ENCODE data around the gene ZNRF1.
"Not testable (repeated sequence)": the region's sequence is repeated elsewhere in the genome, so short reads cannot be mapped to it uniquely, and the experiment has no call there.

ZNRF1 gene

DNA sequence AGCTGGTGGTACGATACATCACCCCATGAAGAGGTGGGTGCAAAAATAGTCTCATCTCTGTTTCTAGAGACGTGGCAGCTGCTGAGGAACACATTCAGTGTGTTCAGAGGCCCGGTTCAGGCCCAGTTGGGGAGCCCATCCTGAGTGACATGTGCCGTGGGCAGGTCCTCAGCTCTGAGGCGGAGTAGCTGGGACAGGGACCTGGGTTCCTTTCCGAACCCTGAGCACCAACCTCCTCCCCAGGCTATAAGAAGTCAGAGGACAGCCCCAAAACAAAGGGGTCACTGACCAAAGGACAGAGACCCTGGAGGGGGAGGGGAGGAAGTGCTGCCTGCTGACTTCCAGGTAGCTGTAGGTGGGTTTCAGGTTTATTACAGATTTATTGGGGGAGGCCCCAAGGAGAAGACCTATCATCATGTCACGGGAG is 112.7 kb downstream of the ZNRF1 start:
- no peak overlapping the region for H3K4me3 ChIP-seq (ENCODE audit: low read depth, low read length)

DNA sequence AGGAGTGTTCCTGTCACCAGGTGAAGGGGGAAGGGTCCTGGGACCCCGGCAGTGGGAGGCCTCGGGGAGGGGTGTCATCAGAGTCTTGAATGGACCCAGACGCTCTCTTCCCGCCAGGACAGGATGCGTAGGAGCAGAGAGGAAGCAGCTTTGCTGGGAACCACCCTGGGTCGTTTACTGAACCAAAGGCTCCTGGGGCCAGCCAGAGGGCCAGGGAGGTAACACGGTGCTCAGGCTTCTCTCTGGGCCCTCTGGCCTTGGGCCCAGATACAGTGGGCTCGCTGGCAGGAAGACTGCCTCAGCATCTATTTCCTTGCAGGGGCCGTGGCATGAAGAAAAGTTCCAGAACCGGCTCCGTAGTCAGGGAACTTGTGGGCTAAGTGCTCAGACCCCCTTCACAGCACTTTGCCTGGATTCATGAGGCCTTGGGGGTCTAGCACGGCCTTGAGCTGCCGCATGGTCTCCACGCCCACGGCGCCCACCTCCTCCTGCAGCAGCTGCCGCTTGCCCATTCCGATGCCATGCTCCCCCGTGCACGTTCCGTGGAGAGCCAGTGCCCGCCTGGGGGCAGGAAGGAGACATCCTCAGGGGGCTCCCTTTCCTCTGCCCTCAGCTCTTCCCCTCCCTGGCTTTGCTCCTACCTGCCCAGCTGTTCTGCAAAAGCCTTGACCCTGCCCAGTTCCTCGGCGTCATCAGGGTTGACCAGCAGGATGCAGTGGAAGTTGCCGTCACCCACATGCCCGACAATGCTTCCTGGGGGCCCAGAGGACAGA is 113.3 kb downstream of the ZNRF1 start:
- H3K4me3 ChIP-seq (ENCODE audit: low read depth, low read length), result no peak overlapping the region

DNA sequence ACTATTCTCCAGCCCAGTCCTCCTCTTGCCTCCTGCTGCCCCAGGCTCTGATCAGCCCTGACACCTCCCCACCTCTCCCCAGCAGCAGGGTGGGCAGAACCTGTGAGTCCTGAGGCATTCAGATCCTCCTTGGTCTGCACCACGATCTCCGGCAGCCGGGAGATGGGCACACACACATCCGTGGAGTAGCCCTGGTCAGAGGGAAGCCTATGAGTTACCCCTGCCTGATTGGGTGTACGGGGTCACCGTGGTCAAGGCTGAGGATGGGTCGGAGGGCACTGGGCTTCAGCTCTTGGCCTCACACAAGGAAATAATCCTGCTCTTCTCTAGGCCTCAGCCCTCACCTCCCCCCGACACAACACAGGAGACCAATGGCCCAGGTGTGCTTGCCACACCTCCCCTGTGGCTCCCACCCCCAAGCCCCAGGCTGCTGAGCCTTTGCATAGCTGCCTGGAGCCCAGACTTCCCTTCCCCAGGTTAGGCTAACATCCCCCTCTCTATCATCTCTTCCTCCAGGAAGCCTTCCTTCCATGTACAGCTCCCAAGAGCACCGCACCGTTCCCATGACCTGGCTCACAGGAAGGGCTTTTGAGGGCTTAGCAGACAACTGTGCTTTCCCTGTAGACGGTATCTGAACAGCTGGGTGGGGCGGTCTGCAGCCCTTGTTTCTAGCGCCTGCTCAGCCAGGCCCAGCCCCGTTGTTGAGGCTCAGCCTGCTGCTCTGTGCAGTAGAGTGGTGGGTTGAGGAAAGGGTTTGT is 114.1 kb downstream of the ZNRF1 start:
- H3K4me3 ChIP-seq (ENCODE audit: low read depth, low read length), result no peak overlapping the region

DNA sequence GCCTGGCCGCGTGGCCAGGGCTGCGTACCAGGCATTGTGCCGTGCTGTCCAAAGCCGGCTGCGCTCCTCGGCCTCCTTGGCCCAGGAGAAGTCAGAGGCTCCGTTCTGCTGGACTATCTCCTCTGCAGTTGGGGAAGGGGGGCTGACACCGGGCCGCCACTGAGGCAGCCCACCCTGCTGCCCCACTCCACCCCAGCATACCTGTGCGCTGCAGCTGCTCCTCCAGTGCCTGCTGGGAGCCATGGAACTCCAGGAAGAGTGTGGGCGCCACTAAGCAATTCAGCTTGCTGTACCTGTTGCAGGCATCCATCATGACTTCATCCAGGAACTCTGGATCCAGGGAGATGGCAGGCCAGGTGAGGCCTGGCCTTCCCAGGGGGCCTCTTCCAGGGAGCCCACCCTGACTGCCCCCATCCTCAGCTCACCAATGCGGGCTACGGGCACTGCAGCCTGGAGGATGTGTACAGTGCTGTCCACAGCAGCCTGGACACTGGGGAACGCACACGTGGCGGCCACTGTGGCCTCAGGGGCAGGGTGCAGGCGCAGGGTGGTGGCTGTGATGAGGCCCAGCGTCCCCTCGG is 114.8 kb downstream of the ZNRF1 start:
- H3K4me3 ChIP-seq (ENCODE audit: low read depth, low read length), result no peak overlapping the region

DNA sequence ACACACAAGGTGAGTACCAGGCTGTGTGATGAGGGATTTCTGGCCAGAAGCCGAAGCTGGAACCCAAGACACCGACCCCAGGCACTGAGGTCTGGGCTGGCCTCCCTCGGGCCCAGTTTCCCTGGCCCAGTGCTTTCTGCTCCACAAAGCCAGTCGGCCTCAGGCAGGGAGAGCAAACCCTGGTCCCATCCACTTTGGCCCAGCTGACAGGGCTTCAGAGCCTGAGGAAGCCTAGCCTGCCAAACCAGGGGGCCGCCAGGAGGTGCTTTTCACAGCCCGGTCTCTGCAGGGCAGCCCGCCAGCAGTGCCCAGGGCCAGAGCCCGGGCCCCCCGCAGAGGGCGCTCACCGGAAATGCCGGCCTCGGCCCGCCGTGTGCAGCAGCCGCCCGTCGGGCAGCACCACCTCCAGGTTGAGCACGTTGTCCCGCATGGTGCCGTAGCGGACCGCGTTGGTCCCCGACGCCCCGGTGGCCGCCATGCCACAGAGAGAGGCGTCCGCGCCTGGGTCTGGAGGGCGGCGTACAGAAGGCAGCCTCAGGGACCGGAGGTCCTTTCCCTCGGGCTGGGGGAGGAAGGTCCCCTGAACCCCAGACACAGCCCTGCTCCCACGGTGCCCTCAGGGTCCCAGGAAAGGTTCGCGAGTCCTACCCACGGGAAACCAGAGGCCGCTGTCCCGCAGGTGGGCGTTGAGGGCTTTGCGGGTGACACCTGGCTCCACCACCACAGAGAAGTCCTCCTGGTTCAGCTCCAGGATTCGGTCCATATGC is 115.5 kb downstream of the ZNRF1 start:
- no peak overlapping the region for H3K4me3 ChIP-seq (ENCODE audit: low read depth, low read length)

DNA sequence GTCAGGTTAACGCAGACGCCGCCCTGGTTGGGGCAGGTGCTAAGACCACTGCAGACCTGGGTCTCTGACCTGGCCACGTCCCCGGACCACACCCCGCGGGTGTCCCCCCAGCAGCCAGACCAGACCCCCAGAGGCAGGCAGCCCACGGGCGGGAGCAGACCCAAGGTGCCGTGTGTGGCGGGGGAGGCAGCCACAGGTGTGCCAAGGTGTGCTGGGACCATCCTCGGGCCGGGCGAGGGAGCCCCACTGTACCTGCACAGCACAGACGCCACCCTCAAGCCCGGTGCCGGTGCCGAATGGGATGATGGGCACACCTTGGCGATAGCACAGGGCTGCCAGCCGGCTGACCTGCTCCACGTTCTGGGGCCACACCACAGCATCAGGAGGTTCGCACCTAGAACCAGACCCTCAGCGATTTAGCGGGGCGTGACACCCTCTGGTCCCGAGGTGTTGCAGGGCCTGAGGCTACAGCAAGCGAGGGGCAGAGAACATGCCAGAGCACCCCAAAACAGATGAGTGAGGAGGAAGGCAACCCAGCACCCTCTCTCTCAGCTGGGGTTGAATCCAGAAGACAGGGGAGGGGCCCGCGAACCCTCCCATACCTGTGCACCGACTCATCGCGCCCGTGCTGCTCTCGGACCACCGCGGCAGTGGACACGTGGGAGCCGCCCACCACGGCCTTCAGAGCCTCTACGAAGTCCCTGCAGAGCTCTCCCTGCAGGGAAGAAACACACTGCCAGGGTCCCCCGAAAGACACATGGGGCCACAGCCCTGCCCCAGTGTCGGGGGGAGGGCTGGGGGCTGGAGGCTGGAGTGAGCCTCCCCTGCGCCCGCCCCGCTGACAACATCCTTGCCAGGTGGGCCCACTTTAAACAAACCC is 116.4 kb downstream of the ZNRF1 start:
- no peak overlapping the region for H3K4me3 ChIP-seq (ENCODE audit: low read depth, low read length)

DNA sequence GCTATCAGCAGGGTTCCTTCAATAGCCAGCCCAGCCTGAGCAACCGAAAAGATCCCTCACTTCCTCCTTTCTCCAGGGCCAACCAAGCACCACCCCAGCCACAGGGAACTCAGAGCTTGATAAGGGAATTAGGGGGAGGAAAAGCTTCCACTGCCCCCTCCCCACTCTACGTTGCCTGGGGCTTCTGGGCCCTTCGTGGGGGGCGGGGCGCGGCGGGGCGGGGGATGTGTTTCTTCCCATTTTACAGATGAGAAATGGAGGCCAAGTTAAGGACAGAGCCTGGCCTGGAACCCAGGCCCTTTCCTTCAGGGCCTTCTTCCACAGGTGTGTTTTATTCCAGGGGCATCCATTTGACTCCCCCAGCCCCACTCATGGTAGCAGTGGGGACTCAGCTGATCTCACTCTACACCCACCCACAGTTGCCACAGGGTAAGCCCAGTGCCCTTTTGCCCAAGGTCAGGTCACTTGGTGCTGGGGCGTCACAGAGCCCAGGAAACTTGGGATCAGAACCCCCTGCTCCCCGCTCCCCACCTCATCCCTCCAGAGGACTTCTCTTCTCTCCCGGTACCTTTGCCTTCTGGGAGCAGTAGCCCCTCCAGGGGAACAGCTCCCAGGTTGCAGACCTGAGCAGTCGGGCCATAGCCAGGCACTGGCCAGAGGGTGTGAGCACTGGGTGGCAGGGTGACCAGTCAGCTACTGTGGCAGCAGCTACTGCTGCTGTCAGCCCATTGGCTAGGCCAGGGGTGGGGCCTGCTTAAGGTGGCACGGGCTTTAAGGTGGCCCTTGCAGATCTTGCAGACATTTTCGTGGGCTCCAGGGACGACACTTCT is 117.5 kb downstream of the ZNRF1 start, which contains the start of gene LDHD:
LDHD (minus strand) TSS at position 700 of the 830 bp plus-strand sequence; CDS start at position 640, 60 bp downstream.
- H3K4me3 ChIP-seq (ENCODE audit: low read depth, low read length), result peak within 1 kb of the TSS; percentile 30

DNA sequence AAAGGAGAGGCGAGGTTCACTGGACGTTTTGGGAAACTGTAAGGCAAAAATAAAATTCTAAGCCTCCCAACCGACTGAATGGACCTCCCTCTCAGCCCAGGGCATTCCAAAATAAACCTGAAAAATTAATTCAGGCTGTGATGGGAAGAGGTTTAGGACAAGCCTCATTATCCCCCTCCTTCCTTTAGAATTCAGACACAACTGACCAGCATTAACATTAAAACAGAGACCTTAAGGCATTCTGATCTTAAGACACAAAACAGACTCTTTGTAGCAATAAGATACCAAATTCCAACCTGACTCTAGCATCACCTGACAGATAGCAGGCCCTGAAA is 118.1 kb downstream of the ZNRF1 start:
- H3K4me3 ChIP-seq (ENCODE audit: low read depth, low read length), result no peak overlapping the region

DNA sequence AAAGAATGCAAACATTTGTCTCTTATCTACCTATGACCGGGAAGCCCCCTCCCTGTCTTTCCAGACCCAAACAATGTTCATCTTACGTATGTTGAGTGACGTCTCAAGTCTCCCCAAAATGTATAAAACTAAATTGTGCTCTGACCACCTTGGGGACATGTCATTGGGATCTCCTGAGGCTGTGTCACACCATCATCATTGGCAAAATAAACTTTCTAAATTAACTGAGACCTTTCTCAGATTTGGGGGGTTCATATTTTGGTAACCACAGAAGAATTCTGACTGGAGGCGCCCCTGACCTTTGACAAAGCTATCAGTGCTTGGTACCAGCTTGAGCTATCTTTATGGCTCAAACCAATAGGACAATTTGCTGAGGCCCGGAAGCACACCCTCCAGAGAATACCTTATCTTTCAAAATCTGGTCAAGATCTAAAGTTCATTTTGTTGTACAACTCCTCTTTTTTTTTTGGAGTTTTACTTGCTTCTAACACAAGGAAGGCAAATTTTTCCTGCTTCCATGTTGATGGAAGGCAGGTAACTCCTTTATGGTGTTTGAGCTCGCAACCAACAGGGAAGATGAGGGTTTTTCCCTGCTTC is 120.2 kb downstream of the ZNRF1 start:
- H3K4me3 ChIP-seq (ENCODE audit: low read depth, low read length), result no peak overlapping the region

DNA sequence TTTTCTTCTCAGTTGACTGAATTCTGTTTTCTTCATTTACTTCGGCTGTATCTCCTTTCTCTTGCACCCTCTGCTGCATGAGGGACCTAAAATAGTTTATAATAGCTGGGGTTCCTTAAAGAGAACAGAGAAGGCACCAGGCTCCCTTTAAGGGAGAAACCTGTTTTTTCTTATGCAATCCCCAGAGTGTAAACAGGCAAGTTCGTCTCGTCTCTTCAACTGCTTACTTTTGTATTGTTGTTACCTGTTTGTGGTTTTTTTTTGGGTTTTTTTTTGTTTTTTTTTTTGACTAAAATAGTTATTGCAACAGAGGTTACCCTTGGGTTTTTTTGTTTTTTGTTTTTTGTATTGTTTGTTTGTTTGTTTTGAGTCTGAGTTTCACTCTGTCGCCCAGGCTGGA is 121.4 kb downstream of the ZNRF1 start:
- H3K4me3 ChIP-seq (ENCODE audit: low read depth, low read length), result no peak overlapping the region

DNA sequence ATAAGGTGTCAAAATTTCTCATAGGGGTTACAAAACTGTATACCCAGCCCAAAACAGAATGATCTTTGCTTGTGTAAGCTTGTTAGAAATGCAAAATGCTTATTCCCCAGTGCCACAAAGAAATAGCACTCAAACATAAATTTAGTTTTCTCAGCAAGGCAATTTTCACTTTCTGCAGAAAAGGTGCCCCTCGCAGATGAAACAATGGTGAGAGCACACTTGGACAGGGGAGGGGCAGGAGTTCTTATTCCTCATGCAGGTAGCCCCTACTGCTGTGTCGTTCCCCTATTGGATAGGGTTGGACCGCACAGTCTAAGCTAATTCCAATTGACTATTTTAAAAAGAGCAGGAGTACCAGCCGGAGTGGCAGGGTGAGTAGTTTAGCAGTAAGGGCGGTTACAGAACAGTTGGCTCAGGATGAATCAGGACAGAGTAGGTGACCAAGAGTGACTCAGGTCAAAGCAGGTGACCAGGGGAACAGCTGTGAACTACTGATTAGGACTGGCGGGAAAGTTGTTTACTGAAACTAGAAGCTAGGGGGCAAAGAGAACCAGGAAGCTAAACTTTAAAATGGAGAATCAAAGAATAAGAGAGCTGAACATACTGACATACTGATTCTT is 123.2 kb downstream of the ZNRF1 start:
- no peak overlapping the region for H3K4me3 ChIP-seq (ENCODE audit: low read depth, low read length)

DNA sequence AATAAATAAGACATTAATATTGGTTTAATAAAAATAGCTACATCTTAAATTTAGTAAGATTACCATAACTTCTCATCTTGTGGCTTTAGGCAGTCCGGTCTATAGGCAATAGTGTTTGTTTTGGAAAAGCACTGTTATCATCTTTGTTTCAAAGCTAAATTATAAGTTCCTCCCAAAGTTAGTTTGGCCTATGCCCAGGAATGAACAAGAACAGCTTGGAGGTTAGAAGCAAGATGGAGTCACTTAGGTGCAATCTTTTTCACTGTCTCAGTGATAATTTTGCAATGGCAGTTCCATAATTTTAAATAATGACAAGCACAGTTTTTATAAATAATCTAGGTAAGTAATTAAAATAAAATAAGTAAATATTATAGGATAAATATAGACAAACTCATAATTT is 123.8 kb downstream of the ZNRF1 start:
- no peak overlapping the region for H3K4me3 ChIP-seq (ENCODE audit: low read depth, low read length)

DNA sequence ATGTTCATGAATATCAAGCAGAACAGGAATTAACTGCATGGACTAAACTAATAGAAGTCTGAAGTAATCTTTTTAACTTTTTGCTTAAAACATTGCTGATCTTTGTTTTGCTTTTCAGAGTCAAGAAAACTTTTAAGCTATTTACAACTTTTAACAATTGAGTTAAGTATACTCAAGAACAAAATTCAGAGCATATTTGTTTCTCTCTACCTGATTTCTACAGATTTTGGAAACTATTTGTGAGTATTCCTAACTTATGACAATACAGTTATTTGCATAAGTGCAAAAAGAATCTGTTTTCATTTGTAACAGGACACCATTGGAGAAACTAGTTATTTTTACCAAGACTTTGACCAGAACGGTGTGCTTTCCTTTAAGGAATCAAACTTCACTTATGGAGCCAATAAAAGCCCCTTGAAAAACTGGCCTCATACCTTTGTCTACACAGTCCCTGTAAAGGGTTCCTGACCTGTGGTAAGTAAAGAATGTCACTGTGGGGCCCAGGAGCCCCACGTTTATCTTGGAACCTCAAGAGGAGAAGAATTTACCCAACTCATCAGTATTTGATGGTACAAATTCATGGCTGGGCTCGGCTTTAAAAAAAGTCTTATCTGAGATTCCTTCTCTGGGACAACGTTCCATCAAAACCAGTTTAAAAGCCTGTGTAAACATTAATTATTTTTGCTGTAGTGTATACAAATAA is 129.0 kb downstream of the ZNRF1 start:
- no peak overlapping the region for H3K4me3 ChIP-seq (ENCODE audit: low read depth, low read length)

DNA sequence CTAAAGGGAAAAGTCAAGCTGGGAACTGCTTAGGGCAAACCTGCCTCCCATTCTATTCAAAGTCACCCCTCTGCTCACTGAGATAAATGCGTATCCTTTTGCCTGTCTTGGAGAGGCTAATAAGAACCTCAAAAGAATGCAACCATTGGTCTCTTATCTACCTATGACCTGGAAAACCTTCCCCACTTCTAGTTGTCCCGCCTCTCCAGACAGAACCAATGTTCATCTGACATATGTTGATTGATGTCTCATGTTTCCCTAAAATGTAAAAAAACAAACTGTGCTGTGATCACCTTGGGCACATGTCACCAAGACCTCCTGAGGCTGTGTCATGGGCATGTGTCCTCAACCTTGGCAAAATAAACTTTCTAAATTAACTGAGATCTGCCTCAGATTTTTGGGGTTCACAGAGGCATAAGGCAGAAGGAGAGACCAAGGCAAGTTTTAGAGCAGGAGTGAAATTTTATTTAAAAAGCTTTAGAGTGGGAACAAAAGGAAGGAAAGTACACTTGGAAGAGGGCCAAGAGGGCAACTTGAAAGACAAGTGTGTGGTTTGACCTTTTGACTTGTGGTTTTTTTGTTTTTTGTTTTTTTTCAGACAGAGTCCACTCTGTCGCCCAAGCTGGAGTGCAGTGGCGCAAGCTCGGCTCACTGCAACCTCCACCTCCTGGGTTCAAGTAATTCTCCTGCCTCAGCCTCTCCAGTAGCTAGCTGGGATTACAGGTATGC is 130.8 kb downstream of the ZNRF1 start:
- not testable (repeated sequence) for H3K4me3 ChIP-seq (ENCODE audit: low read depth, low read length)

DNA sequence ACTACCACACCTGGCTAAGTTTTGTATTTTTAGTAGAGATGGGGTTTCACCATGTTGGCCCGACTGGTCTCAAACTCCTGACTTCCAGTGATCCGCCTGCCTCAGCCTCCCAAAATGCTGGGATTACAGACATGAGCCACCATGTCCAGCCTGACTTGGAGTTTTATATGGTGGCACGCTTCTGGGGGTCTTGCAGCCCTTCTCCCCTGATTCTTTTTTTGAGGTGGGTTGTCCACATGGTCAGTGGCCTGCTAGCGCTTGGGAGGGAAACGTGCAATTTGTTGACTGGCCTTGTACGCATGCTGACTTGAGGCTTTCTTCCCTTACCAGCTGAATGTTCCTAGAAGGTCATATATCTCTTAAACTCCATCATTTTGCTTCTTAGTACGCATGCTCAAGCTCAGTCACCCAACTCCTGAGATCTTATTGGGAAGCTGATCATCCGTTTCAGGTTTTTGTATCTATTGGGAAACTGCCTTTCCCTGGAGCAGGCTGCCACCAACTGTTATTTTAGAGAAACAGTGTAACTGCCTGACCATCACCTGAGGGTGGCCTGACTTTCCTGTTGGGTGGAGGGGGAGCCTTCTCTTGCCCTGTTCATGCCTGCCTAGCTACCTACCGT is 131.4 kb downstream of the ZNRF1 start:
- no peak overlapping the region for H3K4me3 ChIP-seq (ENCODE audit: low read depth, low read length)

DNA sequence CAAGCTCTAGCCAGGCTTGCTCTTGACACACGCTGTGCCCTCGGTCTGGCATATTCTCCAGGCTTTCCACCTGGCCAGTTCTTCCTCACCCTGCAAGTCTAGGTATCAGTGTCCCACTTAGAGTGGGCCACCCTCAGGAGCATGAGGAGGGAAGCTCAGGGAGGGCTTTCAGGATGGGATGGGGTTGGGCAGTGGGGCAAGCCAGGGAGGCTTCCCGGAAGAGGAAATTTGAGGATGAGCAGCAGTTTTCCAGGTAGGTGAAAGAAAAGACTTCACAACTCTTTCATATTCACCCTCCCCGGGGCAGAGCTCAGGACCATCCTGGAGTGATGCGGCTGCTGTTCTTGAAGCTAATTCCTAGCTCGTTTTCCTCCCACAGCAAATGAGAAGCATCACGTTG is 132.3 kb downstream of the ZNRF1 start:
- H3K4me3 ChIP-seq (ENCODE audit: low read depth, low read length), result no peak overlapping the region

DNA sequence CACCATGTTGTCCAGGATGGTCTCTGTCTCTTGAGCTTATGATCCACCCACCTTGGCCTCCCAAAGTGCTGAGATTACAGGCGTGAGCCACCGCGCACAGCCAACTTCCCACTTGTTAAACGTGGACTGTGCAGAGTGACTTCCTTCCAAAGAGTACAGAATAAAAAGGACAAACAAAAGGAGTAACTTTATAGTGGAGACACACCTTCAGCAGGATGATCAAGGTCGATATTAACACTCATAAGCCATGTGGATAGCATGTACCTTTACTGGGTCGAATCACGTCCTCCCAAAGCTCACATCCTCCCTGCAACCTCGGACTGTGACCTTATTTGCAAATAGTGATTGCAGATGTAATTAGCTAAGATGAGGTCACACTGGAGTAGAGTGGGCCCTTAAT is 139.4 kb downstream of the ZNRF1 start:
- no peak overlapping the region for H3K4me3 ChIP-seq (ENCODE audit: low read depth, low read length)
